Keratinocyte (primary cell): ENCODE results near the gene ZFAND6. TPM values are rescaled to one million over a fixed set of nuclear protein-coding genes. Genes with fewer than 3 reads are reported as not detected.

Experiments
- DNase-seq: peaks from one replicate; pipeline ENCODE4 v3.0.0-alpha.2; 2011; ENCODE audit warnings: low read depth, missing footprints, low spot score
- FAIRE-seq: peaks from 2 replicates; lab custom pipeline; 2011; peaks lifted over from hg19 to GRCh38; lab: Jason Lieb, UNC
- H2AFZ ChIP-seq: 2 replicates; pipeline ENCODE4 v1.6.0; 2012; ENCODE audit warnings: low read length, control low read depth, inconsistent platforms; ENCODE audit not compliant: control insufficient read depth
- H3K27ac ChIP-seq: 2 replicates; pipeline ENCODE4 v1.5.1; 2011; ENCODE audit warnings: low read length; ENCODE audit not compliant: control insufficient read depth, insufficient read depth
- H3K27me3 ChIP-seq: 3 replicates; pipeline ENCODE4 v1.6.0; 2011; ENCODE audit warnings: low read length; ENCODE audit not compliant: control insufficient read depth, insufficient read depth; ENCODE audit errors: extremely low read depth
- H3K36me3 ChIP-seq, 2 experiments: 2 replicates in 1 of 2; 3 replicates in 1 of 2; pipeline ENCODE4 v1.5.1; 2011; ENCODE audit warnings: low read length in 2 of 2, mild to moderate bottlenecking in 1 of 2; ENCODE audit not compliant: control insufficient read depth in 2 of 2, insufficient read depth in 2 of 2; ENCODE audit errors: extremely low read depth in 1 of 2
- H3K4me1 ChIP-seq: 3 replicates; pipeline ENCODE4 v1.5.1; 2011; ENCODE audit warnings: low read length; ENCODE audit not compliant: control insufficient read depth, insufficient read depth; ENCODE audit errors: extremely low read depth
- H3K4me2 ChIP-seq: 3 replicates; pipeline ENCODE4 v1.6.0; 2011; ENCODE audit warnings: low read depth, low read length; ENCODE audit not compliant: control insufficient read depth, insufficient read depth; ENCODE audit errors: extremely low read depth
- H3K4me3 ChIP-seq, 3 experiments: fragments of 200-600 bp in 1 of 3; sonication (generic) in 1 of 3; 2 replicates in 2 of 3; 3 replicates in 1 of 3; pipeline ENCODE4 v1.5.1; 2011 to 2016; ENCODE audit warnings: low read length in 3 of 3, mild to moderate bottlenecking in 3 of 3, control low read depth in 2 of 3, inconsistent platforms in 1 of 3, low read depth in 1 of 3, mixed read lengths in 1 of 3, mixed run types in 1 of 3, moderate library complexity in 1 of 3; ENCODE audit not compliant: control insufficient read depth in 2 of 3, insufficient read depth in 2 of 3; ENCODE audit errors: extremely low read depth in 1 of 3
- H3K79me2 ChIP-seq: 2 replicates; pipeline ENCODE4 v1.6.0; 2012; ENCODE audit warnings: low read length; ENCODE audit not compliant: control insufficient read depth, insufficient read depth
- H3K9ac ChIP-seq: 3 replicates; pipeline ENCODE4 v1.6.0; 2011; ENCODE audit warnings: low read length; ENCODE audit not compliant: control insufficient read depth, insufficient read depth; ENCODE audit errors: extremely low read depth
- H3K9me1 ChIP-seq: 3 replicates; pipeline ENCODE4 v1.6.0; 2011; ENCODE audit warnings: low read length; ENCODE audit not compliant: control insufficient read depth, insufficient read depth; ENCODE audit errors: extremely low read depth
- H3K9me3 ChIP-seq: 2 replicates; pipeline ENCODE4 v1.5.1; 2012; ENCODE audit warnings: low read depth, low read length; ENCODE audit not compliant: control insufficient read depth
- H4K20me1 ChIP-seq: 3 replicates; pipeline ENCODE4 v1.6.0; 2011; ENCODE audit warnings: low read length; ENCODE audit not compliant: control insufficient read depth, insufficient read depth; ENCODE audit errors: extremely low read depth
- CTCF ChIP-seq, 3 experiments: IDR thresholded peaks in 1 of 3; conservative IDR thresholded peaks in 1 of 3; optimal IDR thresholded peaks in 1 of 3; 2 replicates in 2 of 3; 3 replicates in 1 of 3; pipeline versions ENCODE3 to v1.5.1; 2011; ENCODE audit warnings: low read length in 3 of 3, mild to moderate bottlenecking in 3 of 3, moderate library complexity in 2 of 3, control low read depth in 1 of 3, inconsistent platforms in 1 of 3; ENCODE audit not compliant: insufficient read depth in 2 of 3; ENCODE audit errors: extremely low read depth in 1 of 3
- EZH2 ChIP-seq: IDR thresholded peaks from one replicate; pipeline ENCODE4 v1.6.1; 2012; ENCODE audit warnings: inconsistent platforms, mild to moderate bottlenecking, low read length, moderate library complexity
- dilution Hi-C: fragments of 300-500 bp; cut with MboI; formaldehyde crosslinking; loops from one replicate; pipeline ENCODE4 v1.7.0; 2020; ENCODE audit warnings: low sequenced_read_pairs; ENCODE audit not compliant: extremely low pct_ligation_motif_present
- polyA plus RNA-seq, 5 experiments: library from polyadenylated mRNA; depleted of rRNA in 3 of 5; stranded (reverse) in 3 of 5; stranded (forward) in 1 of 5; unstranded in 1 of 5; fragments of >200 nt; gene quantifications; 1 replicate in 1 of 5; 2 replicates in 3 of 5; 3 replicates in 1 of 5; pipeline versions ENCODE4 v1.2.1 to v1.2.3, GENCODE V29; 2011 to 2012; ENCODE audit warnings: missing spikeins in 2 of 5, low read depth in 1 of 5, low replicate concordance in 1 of 5

Gene ZFAND6
- polyA plus RNA-seq, 1 donor (not counting 4 experiments of a cell fraction or from before 2014, with no cell fraction given), result 142 TPM

- Histone ChIP-seq H3K9ac (no peak overlapping the region), H3K4me3 (no peak overlapping the region), H3K9me1 (no peaks in the 10 kb centered on the region), H3K27ac (no peak overlapping the region), H3K4me1 (peaks cover 9% of the 10 kb centered on the region), H3K36me3 (peaks cover under 1% of the 10 kb centered on the region in 2 experiments), H4K20me1 (no peaks in the 10 kb centered on the region), H2AFZ (no peak overlapping the region), H3K27me3 (no peaks in the 10 kb centered on the region), H3K79me2 (no peaks in the 10 kb centered on the region), H3K9me3 (no peaks in the 10 kb centered on the region), H3K4me2 (no peak overlapping the region)
- DNase-seq, result no peak
- FAIRE-seq, result peak; percentile 84
- TF ChIP-seq EZH2, result no peak
- TF ChIP-seq CTCF (optimal IDR thresholded peaks at IDR 0.05 in 1 of 3, IDR thresholded peaks at IDR 0.05 in 1 of 3, conservative IDR thresholded peaks at IDR 0.05 in 1 of 3; ENCODE audit: extremely low read depth in 1 of 3, insufficient read depth in 2 of 3, low read length in 3 of 3), result no peak
- dilution Hi-C loops, result no loop called here
These were observed 108.9 kb downstream of the ZFAND6 start for GRCh38 chr15:80168421-80168820.

- Histone ChIP-seq H3K27ac (no peak overlapping the region), H3K27me3 (no peaks in the 10 kb centered on the region), H4K20me1 (no peaks in the 10 kb centered on the region), H3K79me2 (no peaks in the 10 kb centered on the region), H3K4me2 (no peak overlapping the region), H3K4me1 (peaks cover 9% of the 10 kb centered on the region), H2AFZ (no peak overlapping the region), H3K9ac (no peak overlapping the region), H3K36me3 (peaks cover 0 to 3% of the 10 kb centered on the region in 2 experiments), H3K4me3 (no peak overlapping the region), H3K9me3 (no peaks in the 10 kb centered on the region), H3K9me1 (no peaks in the 10 kb centered on the region)
- TF ChIP-seq EZH2, result no peak
- TF ChIP-seq CTCF (optimal IDR thresholded peaks at IDR 0.05 in 1 of 3, IDR thresholded peaks at IDR 0.05 in 1 of 3, conservative IDR thresholded peaks at IDR 0.05 in 1 of 3; ENCODE audit: extremely low read depth in 1 of 3, insufficient read depth in 2 of 3, low read length in 3 of 3), result no peak
- DNase-seq, result no peak
- FAIRE-seq, result no peak
- dilution Hi-C loops, result no loop called here
These were observed 110.4 kb downstream of the ZFAND6 start for GRCh38 chr15:80169768-80170357.
